T-helper 1 cell treated with Interleukin-12 subunit alpha and Interleukin-12 subunit beta and Interleukin-4 antibody, amounts not matched to agents 30 ng/mL and 1 ng/mL, for 36 hours (primary cell): Measurements from ENCODE around the gene CD2BP2. TPM values are rescaled to one million over a fixed set of nuclear protein-coding genes. Genes with fewer than 3 reads are reported as not detected.

Experiments used
- intact Hi-C: fragments of 100-400 bp; cut with micrococcal nuclease; formaldehyde crosslinking; loops from one replicate; pipeline ENCODE4 v1.15.1; 2024
- total RNA-seq: library from RNA; stranded (reverse); gene quantifications from 2 replicates; pipeline ENCODE4 v1.2.3, GENCODE V29; 2022

CD2BP2 gene
- total RNA-seq, 1 donor from 2014 or later = 88.8 TPM

DNA sequence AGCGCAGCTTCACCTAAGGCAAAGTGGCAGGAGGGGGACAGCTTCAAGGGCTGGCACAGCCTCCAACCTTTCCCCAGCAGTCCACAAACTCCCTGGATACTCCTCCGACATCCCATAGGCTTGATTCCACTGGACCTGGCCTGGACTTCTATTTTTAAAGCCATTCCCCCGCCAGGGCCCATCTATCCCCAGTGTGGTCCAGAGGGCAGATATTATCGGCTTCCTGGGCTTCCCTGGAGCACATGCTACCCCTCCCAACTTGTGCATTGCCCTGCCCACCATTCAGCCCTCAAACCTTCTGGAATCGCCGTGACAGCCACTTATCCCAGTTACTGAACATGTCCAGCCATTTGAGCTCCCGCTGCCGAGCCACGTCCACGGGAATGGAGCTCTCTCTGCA is 10.1 kb upstream of the CD2BP2 start:
- intact Hi-C loops = no loop called here

DNA sequence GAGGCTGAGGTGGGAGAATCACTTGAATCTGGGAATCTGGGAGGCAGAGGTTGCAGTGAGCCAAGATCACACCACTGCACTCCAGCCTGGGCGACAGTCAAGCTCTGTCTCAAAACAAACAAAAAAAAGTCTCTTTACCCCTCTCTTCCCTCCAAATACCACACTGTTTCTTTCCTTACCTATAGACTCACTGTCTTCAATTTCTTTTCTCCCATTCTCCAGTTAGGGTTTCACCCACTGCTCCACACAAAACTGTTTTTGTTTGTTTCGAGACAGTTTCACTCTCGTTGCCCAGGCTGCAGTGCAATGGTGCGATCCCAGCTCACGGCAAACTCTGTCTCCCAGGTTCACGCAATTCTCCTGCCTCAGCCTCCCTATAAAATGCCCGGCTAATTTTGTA is 6.1 kb upstream of the CD2BP2 start:
- intact Hi-C loops = no loop called here

DNA sequence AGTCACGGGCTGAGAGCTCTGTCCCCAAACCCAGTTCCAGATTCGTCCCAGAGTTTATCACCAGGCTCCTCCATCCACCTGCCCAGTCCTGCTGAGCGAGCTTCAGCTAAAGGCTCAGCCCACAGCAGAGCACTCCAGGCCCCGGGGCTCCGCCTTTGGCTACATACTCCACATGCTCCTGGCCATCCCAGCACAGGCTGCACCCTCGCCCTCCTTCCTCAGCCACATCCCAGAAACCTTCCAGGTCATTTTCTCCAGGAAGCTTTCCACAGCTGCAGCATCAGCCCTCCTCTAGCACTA is 4.7 kb upstream of the CD2BP2 start:
- intact Hi-C loops = loop anchor here (5.0 kb wide), 1 partner anchor 293 kb away; the partner anchor contains the start of gene ALDOA

DNA sequence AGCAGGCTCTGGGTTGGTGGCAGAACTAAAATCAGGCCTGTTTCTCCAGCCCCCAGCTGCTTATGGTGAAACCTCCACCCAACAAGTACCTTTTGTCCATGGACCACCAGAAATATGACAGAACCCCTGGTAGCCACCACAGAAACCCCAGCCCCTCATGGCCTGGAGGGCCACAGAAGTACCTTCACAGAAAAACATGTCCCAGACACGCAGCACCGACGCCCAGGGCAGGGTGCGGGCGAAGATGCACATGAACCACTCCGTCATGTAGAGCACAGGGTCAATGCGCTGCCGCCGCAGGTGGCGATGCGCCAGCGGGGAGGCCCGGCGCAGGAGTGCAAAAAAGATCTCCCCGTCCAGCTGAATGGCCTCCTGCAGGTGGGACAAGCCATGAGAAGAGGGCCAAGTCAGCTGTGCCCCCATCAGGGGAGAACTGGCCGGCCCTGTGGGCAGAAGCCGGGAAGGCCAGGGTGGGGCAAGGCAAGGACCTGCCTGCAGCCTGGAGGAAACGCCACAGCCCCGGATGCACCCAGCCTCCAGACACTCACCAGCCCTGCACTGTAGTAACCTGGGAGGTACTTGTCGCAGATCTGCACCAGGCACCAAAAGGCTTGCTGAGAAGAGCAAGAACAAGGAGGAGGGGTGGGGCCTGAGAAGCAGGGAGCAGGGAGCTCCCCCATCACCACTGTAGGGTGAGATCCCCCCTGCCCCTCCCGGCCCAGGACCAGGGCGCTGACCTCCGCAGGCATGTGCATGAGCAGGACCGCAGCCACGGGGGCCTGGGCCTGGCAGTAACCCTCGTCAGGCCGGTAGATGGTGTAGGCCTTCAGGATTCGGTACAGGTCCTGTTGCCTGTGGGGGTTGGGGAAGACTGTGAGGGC is 4.1 kb upstream of the CD2BP2 start:
- intact Hi-C loops = loop anchor here (5.0 kb wide), 1 partner anchor 292 kb away; the partner anchor contains the start of gene ALDOA

DNA sequence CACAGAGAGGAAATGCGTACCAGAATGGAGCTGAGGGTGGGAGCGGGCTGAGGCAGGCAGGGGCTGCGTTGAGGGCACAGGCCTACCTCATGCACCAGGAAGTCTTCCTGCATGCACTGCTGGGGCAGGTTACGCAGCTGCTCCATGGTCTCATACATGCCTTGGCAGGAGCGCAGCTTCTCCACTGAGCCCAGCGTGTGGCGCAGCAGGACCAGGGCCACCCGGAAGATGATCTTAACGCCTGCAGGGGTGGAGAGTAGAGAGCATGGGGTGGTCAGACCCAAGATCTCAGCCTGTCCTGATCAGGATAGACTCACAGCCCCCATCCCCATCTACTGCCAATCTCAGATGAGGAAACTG is 3.4 kb upstream of the CD2BP2 start:
- intact Hi-C loops = loop anchor here (5.0 kb wide), 1 partner anchor 291 kb away; the partner anchor contains the start of gene ALDOA

DNA sequence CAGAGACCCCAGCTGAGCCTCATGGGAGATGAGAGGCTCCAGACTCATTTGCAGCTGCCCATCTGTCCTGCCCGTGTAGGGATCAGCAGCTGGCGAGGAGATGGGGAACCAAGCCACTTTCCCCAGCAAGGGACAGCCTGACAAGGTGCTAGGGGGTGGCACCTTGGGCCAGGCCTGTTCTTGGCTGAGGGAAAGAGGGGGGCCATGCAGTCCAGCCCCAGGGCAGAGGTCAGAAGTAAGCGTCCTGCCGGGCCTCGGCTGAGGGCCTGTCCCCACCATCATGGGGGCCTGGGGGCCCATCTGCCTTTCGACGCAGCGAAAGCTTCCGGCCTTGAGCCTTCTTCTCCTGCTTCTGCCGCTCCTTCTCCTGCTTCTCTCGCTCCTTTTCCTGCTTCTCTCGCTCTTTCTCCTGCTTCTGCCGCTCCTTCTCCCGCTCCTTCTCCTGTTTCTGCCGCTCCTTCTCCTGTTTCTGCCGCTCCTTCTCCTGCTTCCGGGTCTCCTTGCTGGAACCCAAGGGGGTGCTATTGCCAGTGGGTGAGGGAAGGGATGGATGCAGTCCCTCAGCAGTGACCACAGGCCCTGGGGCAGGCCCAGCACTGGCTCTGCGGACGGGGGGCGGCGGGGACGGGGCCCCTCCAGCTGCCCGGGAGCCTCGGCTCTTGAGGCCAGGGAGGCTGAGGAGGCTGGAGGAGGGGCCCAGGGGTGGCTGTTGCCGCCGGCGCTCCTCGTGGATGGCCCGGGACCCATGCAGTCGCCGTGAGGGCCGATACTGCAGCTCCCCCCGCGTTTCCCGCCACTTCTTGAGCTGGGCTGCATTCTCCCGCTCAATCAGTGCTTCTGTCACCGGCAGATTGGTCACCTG is 2.8 kb upstream of the CD2BP2 start:
- intact Hi-C loops = loop anchor here (5.0 kb wide), 1 partner anchor 291 kb away; the partner anchor contains the start of gene ALDOA

DNA sequence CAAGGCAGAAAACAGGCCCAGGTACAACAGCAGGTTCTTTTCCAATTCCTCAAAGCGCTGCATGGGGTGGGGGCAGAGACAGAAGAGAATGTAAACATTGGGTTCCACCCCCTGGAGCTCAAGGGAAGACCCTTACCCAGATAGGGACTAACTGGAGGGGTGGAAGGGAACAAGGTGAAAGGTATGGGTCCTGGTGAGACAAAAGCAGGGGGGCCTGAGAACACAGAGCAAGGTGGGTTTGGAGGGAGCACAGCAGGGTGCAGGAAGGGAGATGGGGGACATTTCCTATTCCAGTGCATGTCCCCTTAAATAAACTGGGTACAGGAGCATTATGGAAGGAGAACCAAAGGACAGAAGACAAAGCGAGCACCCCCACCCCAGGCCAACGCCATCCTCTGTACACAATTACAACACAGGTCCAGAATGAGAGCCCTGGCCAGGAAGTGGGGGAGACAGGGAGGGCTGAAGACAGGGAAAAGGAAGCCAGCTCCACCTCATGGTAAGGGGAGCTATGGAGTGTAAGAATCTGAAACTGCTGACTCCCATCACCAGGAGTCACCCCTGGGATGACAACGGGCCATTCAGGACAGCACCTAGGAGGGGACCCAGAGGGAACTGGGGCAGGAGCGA is 2.1 kb upstream of the CD2BP2 start:
- intact Hi-C loops = loop anchor here (5.0 kb wide), 1 partner anchor 290 kb away; the partner anchor contains the start of gene ALDOA

DNA sequence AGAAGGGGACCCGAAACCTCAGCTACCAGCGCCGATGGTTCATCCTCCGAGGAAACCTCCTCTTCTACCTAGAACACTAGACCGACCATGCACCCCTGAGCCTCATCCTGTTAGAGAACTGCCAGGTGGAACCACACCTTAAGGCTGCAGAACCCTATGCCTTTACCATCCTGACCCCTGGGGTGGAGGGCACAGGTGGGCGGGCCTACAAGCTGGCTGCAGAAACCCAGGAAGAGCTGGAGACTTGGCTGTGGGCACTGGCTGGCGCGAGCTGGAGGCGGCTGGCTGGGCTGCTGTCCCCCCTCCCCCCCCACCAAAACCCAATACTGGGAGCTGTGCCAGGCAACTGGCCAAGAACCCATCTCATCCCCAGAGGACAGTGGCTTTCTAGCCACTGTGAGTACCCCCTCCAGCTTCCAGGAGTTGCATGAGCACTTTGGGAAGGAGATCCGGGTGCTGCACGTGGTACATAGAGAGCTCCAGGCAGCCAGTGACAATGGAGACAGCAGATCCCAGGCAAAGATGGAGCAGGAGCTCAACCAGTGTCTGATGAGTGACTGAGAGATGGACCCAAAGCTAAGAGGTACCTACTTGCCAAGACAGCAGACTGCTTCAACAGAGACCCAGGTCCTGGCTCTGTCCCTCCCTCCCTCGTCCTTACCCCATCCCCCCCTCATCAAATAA is 1.4 kb upstream of the CD2BP2 start:
- intact Hi-C loops = loop anchor here (5.0 kb wide), 1 partner anchor 289 kb away; the partner anchor contains the start of gene ALDOA

DNA sequence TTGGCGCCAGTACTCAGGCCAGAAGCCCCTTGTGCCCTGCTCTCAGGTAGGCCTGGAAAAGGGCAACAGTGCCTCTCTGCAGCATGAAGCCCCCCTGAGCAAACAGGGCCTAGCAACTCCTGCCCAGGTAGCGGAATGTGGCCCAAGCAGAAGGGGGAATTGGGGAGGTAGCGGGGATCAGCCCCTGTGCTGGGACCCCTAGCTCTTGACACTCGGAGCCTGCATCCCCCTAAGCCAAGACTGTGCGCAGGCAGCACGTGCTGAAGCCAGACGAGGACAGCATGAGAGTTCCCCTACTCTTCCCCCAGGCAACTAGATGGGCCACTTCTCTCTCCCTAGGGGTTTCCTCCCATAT is 823 bp upstream of the CD2BP2 start:
- intact Hi-C loops = loop anchor here (1.0 to 5.0 kb wide), 5 partner anchors 14 to 289 kb away; partner anchors contain the start of genes ALDOA and TBC1D10B

DNA sequence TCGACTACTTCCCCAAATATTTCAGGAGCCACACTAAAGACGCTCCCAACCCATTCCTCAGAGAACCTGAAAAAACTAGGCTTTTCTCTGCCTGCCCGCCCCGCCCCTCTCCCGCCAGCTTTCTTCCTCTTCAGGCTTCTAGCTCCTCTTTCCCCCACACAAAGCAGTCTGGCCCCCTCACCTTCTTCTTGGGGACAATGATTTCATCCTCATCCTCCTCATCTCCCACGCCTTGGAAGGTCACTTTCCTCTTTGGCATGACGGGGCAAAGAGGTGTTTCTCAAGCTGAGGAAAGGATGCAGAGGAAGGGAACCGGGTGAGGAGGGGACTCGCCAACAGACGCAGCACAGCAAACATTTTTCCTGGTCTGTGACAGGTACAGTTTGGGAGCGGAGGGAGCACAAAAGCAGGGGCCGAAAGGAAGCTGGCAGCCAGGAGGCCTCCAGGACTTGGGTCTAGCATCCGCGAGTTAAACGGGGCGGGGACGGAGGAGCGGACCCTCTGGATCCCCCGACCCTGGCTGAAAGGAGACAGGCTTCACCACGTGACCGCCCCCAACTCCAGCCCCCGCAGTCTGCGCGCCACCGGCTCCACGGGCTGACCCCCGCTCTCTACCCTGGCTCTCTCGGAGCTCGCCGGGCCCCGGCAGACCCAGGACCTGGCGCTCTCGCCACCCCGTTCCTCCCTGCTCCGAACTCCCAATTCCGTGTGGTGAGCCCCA is 525 bp downstream of the CD2BP2 start:
- intact Hi-C loops = loop anchor here (1.0 to 5.0 kb wide), 5 partner anchors 16 to 287 kb away; partner anchors contain the start of genes ALDOA and TBC1D10B

DNA sequence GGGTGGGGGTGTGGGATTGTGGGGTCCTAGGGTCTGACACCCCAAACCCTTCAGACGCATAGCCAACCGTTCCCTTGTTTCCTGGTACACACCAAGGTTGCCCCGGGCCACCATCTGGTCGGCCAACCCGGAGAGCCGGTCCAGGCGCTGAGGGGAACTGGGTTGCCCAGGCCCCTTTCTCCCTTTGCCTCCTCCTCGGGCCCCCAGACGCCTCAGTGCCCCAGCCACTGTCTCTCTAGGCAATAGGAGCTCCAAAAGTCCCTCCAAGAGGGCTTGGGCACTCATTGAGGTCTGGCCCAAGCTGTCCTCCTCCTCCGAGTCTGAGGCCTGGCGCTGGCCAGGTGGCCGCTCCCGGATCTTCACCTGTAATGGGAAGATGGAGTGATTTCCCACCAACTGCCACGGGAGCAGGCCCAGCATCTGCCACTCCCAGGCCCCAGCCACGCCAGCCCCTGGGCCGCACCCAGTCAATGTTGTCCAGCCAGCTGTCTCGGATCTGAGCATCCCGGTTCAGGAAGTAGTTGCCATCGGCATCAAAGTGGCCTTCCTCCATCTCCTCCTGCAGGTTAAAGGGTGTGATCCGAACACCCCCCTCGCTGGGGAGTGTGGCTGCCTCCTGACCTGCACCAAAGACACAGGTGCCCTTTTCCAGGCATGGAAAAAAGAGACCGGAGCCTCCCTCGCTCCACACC is 1.5 kb downstream of the CD2BP2 start:
- intact Hi-C loops = loop anchor here (2.0 kb wide), 1 partner anchor 55 kb away; no protein-coding TSS in a partner anchor

DNA sequence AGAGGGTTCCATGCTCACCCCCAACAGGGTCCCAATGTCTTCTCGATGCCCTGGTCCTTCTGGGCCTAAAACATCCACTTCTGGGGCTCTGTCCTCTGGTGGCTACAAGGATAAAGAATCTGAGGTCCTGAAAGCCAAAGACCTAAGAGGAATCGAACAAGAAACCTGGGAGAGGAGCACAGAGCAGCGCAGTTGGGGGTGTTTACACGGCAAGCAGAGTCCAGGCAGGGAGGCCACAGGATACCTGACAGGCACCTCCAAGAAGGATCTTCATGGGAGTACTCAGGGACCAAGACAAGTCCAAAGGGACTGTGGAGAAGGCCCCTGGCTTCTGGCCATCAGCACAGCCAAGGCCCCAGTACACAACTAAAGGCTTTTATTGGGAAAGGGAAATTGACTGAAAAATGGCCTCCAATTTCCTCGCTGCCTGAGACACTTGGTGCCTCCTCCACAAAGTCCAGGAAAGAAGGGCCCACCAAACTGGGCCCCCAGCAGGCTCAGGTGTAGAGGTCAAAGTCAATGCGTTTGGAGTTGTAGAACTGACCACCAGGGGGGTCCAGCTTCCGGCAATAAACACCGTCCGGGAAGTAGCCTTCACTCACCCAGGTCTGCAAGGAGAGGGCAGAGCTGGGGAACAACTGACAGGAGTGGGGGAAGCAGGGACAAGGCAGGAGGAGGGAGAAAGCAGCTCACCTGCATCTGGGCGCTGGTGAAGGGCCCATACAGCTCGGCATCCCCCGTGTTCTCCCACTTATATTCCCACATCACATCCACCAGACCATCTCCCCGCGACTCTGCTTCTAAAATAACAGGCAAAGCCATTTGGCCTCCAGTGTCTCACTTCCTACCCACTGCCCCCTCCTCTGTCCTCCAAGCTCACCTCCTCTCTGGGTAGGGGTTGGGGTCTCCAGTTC is 2.4 kb downstream of the CD2BP2 start:
- intact Hi-C loops = no loop called here

DNA sequence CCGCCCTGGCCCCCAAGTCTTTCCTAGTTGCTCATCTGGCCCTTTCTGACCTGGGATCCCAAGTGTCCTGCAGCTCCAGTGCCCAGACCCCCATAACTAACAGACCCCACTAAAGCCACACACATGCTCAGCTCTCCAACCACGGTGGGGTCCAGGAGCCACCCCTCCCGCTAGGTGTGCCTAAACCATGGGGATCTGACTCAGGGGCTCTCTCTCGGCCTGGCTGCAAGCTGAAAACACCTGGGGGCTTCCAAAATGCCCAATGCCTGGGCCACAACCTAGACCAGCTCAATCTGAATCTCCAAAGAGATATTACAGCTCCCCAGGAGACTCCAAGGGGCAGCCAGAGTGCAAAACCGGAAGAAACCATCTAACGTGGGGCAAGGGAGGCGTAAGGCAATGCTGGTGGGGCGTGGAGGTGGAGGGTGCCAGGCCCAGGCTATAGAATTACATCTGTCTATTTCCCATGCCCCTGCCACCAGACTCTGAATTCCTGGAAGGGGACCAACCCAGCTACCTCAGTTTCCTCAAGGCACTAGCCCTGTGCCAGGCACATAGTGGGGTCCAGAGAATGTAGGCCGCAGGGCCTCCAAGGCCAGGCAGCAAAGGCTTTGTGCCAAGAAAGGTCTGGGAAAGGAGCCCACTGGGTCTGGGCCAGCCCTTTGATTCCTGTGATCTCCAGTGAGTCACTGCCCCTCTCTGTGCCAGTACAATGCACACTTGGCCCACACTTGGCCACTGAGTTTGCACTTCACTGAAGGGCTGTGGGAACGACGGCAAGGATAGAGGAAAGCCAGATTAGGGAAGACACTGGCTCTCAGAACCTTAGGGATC is 3.3 kb downstream of the CD2BP2 start:
- intact Hi-C loops = no loop called here

DNA sequence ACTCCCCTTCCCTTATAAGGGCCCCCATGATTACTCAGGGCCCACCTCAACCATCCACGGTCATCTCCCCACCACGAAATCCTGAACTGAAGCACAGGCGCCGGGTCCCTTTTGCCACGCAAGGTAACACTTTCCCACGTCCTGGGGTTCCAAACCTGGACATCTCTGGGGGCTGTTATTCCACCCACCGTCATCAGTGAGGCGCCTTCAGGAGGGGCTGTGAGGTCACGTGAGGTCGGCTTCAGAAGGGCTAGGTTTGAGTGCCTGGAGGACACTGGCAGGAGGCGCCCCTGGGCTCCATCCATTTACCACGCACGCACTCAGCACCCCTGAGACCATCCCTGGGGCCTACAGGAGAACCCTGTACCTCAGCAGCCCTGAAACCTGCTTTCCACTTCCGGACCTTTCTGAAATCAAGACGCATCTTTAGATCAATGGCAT is 4.1 kb downstream of the CD2BP2 start:
- intact Hi-C loops = no loop called here

DNA sequence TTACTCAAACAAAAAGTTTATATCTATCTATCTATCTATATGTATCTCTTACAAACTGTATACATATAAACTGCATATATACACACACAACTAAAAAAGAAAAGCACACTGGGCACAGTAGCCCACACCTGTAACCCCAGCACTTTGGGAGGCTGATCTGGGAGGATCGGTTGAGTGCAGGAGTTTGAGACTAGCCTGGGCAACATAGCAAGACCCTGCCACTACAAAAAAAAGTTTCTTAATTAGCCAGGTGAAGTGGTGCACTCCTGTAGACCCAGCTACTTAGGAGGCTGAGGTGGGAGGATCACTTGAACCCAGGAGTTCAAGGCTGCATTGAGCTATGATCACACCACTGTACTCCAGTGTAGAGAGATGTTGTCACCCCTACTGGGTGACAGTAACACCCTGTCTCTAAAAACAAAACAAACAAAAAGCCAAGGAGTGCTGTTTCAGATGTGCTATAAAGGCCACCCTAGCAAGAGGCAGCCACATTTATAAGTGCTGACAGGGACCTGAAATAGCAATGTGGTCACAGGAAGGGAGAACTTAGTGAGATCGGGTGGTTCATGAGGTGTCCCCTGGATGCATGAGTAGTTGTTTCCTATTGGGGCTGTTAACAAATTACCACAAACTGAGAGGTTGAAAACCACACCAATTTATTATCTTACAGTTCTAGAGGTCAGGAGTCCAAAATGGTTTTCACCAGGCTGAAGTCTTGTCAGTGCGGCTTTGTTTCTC is 4.8 kb downstream of the CD2BP2 start:
- intact Hi-C loops = no loop called here

DNA sequence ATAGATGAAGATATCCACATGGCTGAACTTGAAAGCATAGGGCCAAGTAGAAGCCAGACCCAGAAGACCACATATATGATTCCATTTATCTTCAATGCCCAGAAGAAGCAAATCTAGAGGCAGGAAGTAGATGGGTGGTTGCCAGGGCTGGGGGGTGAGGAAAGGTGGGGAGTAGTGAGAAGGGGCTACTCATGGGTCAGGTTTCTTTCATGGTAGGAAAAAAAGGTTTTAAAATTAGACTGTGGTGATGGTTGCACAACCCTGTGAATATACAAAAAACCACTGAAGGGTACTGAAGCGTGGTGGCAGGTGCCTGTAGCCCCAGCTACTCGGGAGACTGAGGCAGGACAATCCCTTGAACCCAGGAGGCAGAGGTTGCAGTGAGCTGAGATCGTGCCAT is 5.4 kb downstream of the CD2BP2 start:
- intact Hi-C loops = no loop called here

DNA sequence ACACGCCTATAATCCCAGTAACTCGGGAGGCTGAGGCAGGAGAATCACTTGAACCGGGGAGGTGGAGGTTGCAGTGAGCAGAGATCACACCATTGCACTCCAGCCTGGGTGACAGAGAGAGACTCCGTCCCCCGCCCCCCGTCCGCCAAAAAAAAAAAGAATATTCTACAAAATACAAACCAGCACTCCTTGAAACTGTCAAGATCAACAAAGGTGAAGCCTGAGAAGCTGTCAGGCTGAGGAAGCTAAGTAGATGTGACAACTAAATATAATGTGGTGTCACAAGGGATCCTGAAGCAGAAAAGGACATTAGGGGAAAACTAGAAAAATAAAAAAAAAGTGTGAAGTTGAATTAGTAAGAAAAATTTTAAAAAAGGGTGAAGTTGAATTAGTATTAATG is 6.2 kb downstream of the CD2BP2 start:
- intact Hi-C loops = no loop called here
